Right cardiac atrium (tissue), 5 donors: ENCODE measurements around the gene RENBP. TPM values are rescaled to one million over a fixed set of nuclear protein-coding genes. Genes with fewer than 3 reads are reported as not detected.

Experiments used
- microRNA-seq, 2 donors: library from miRNA; unstranded; fragments of <30 nt; microRNA quantifications; one replicate each; pipeline ENCODE4 v1.2.0, GENCODE V29; 2020 to 2021
- polyA plus RNA-seq: library from polyadenylated mRNA; stranded (reverse); fragments of 200-250 nt; gene quantifications from one replicate; pipeline ENCODE4 v1.2.3, GENCODE V29; 2013
- total RNA-seq, 4 donors: library from RNA; stranded (reverse); fragmentation: NEBNext Ultra II Directional; extraction: Animal tissue kit (Norgen Biotek cat#: 25700); gene quantifications; one replicate each; pipeline ENCODE4 v1.2.1, GENCODE V29; 2021
- donor health status: healthy with polysubstance abuse.
- donor health status: DM: no; HTN: yes; CAD: no.
- donor health status: DM: no; HTN: no; CAD: no.
- donor health status: DM: no; HTN: yes; CAD: no; lungs with severe emphysema.
- donor health status: DM: yes; HTN: yes; CAD: no.

RENBP gene
- total and polyA plus RNA-seq, 5 donors, result 13.3 to 17.7 (median 15.3) TPM

Small RNAs within 50 kb of the gene (microRNA-seq; reads per million reads assigned to microRNA genes)
- 0 reads per million in 2 donors for gene MIR3202-1
- gene MIR3202-2, result 0 reads per million in 2 donors

Other genes with a start within 250 kb of the RENBP start
- gene BCAP31, start 220.3 kb downstream of the RENBP start, total RNA-seq, result 100 to 1,000 TPM; 111 to 143 (median 123) TPM
- 149 TPM for gene BCAP31, start 220.3 kb downstream of the RENBP start, polyA plus RNA-seq
- 10 to 100 TPM; 14.1 to 15.9 (median 15.5) TPM for gene ABCD1, start 219.8 kb downstream of the RENBP start, total RNA-seq
- 11.0 TPM for gene ABCD1, start 219.8 kb downstream of the RENBP start, polyA plus RNA-seq
- 10 to 100 TPM in 1 of 4 donors, 1 to 10 TPM in 3; 7.0 to 10.9 (median 9.5) TPM for gene PLXNB3, start 180.4 kb downstream of the RENBP start, total RNA-seq
- 6.8 TPM for gene PLXNB3, start 180.4 kb downstream of the RENBP start, polyA plus RNA-seq
- gene SRPK3, start 163.6 kb downstream of the RENBP start, total RNA-seq, result 10 to 100 TPM; 27.0 to 53.1 (median 39.3) TPM
- 36.5 TPM for gene SRPK3, start 163.6 kb downstream of the RENBP start, polyA plus RNA-seq
- gene IDH3G, start 150.3 kb downstream of the RENBP start, total RNA-seq, result 10 to 100 TPM; 60.6 to 68.6 (median 66.6) TPM
- gene IDH3G, start 150.3 kb downstream of the RENBP start, polyA plus RNA-seq, result 66.9 TPM
- gene SSR4, start 150.0 kb downstream of the RENBP start, total RNA-seq, result 100 to 1,000 TPM; 162 to 208 (median 193) TPM
- 336 TPM for gene SSR4, start 150.0 kb downstream of the RENBP start, polyA plus RNA-seq
- 1 to 10 TPM; 3.6 to 6.9 (median 5.4) TPM for gene PDZD4, start 114.1 kb downstream of the RENBP start, total RNA-seq
- 4.1 TPM for gene PDZD4, start 114.1 kb downstream of the RENBP start, polyA plus RNA-seq
- gene L1CAM, start 58.5 kb downstream of the RENBP start, total RNA-seq, result 10 to 100 TPM in 1 of 4 donors, 1 to 10 TPM in 3; 8.3 to 14.1 (median 9.3) TPM
- 7.3 TPM for gene L1CAM, start 58.5 kb downstream of the RENBP start, polyA plus RNA-seq
- 1 to 10 TPM; 1.6 to 3.7 (median 2.5) TPM for gene AVPR2, start 40.0 kb downstream of the RENBP start, total RNA-seq
- 4.1 TPM for gene AVPR2, start 40.0 kb downstream of the RENBP start, polyA plus RNA-seq
- gene ARHGAP4, start 18.4 kb downstream of the RENBP start, total RNA-seq, result 10 to 100 TPM; 13.4 to 22.9 (median 14.9) TPM
- 20.5 TPM for gene ARHGAP4, start 18.4 kb downstream of the RENBP start, polyA plus RNA-seq
- gene NAA10, start 9.6 kb downstream of the RENBP start, total RNA-seq, result 10 to 100 TPM; 61.1 to 75.5 (median 66.2) TPM
- 108 TPM for gene NAA10, start 9.6 kb downstream of the RENBP start, polyA plus RNA-seq
- gene HCFC1, start 27.2 kb upstream of the RENBP start, total RNA-seq, result 10 to 100 TPM; 26.9 to 41.4 (median 32.9) TPM
- gene HCFC1, start 27.2 kb upstream of the RENBP start, polyA plus RNA-seq, result 17.3 TPM
- 10 to 100 TPM in 2 of 4 donors, 1 to 10 TPM in 2; 7.6 to 11.9 (median 10.4) TPM for gene TMEM187, start 28.1 kb upstream of the RENBP start, total RNA-seq
- gene TMEM187, start 28.1 kb upstream of the RENBP start, polyA plus RNA-seq, result 6.8 TPM
- gene IRAK1, start 75.3 kb upstream of the RENBP start, total RNA-seq, result 10 to 100 TPM; 33.2 to 53.2 (median 43.0) TPM
- gene IRAK1, start 75.3 kb upstream of the RENBP start, polyA plus RNA-seq, result 28.2 TPM
- 10 to 100 TPM; 41.2 to 50.2 (median 45.2) TPM for gene MECP2, start 153.1 kb upstream of the RENBP start, total RNA-seq
- gene MECP2, start 153.1 kb upstream of the RENBP start, polyA plus RNA-seq, result 34.9 TPM
- not detected for gene OPN1LW, start 199.6 kb upstream of the RENBP start, total RNA-seq
- gene OPN1LW, start 199.6 kb upstream of the RENBP start, polyA plus RNA-seq, result not detected
- not detected for gene OPN1MW, start 238.0 kb upstream of the RENBP start, total RNA-seq
- not detected for gene OPN1MW, start 238.0 kb upstream of the RENBP start, polyA plus RNA-seq